ENCODE data around the gene ISX. TPM values are rescaled to one million over a fixed set of nuclear protein-coding genes. Genes with fewer than 3 reads are reported as not detected.

ISX gene
- total RNA-seq, 1 experiment from 2014 or later: not detected

GRCh38 chr22:35092406-35092805, 26.4 kb downstream of the ISX start:
- ChIA-PET POLR2A (ENCODE audit: unreplicated experiment) (no interaction called here), CTCF (no interaction called here)
- Histone ChIP-seq H3K4me2 (ENCODE audit: low read length) (no peak overlapping the region), H3K9me3 (ENCODE audit: low read length) (no peaks in the 10 kb centered on the region), H3K79me2 (ENCODE audit: low read length) (no peaks in the 10 kb centered on the region), H3K4me1 (ENCODE audit: insufficient read depth, low read length) (no peaks in the 10 kb centered on the region), H3K9me2 (replicated peaks; ENCODE audit: low read length) (no peaks in the 10 kb centered on the region), H3K9ac (ENCODE audit: low read length) (no peak overlapping the region), H2AFZ (ENCODE audit: low read length) (no peak overlapping the region), H4K20me1 (ENCODE audit: low read length) (no peaks in the 10 kb centered on the region), H3K27ac (ENCODE audit: low read length) (no peak overlapping the region), H3F3A (ENCODE audit: low read length, unreplicated experiment) (no peaks in the 10 kb centered on the region), H3K4me3 (ENCODE audit: low read length) (no peak overlapping the region), H3K27me3 (ENCODE audit: low read length) (peaks cover 16% of the 10 kb centered on the region), H3K36me3 (ENCODE audit: low read depth, low read length) (no peaks in the 10 kb centered on the region)
- ATAC-seq (no peak), DNase-seq (no peak)
- intact Hi-C loops (cut with micrococcal nuclease): no loop called here
- no TSS peak for BruUV-seq (replicated peaks)
- TF ChIP-seq CTCF (conservative IDR thresholded peaks at IDR 0.05; ENCODE audit: low read depth, low read length) (no peak), EZH2phosphoT487 (IDR thresholded peaks at IDR 0.05; ENCODE audit: borderline replicate concordance, low read length) (no peak), EZH2 (IDR thresholded peaks at IDR 0.05; ENCODE audit: low read length, unreplicated experiment) (no peak)

- Histone ChIP-seq H3K36me3 (ENCODE audit: low read depth, low read length) (no peaks in the 10 kb centered on the region), H2AFZ (ENCODE audit: low read length) (no peak overlapping the region), H3K79me2 (ENCODE audit: low read length) (no peaks in the 10 kb centered on the region), H3K27ac (ENCODE audit: low read length) (no peak overlapping the region), H3F3A (ENCODE audit: low read length, unreplicated experiment) (no peaks in the 10 kb centered on the region), H3K4me3 (ENCODE audit: low read length) (no peak overlapping the region), H4K20me1 (ENCODE audit: low read length) (no peaks in the 10 kb centered on the region), H3K4me2 (ENCODE audit: low read length) (no peak overlapping the region), H3K9me2 (replicated peaks; ENCODE audit: low read length) (no peaks in the 10 kb centered on the region), H3K9me3 (ENCODE audit: low read length) (no peaks in the 10 kb centered on the region), H3K9ac (ENCODE audit: low read length) (no peak overlapping the region), H3K27me3 (ENCODE audit: low read length) (peaks cover 16% of the 10 kb centered on the region), H3K4me1 (ENCODE audit: insufficient read depth, low read length) (no peaks in the 10 kb centered on the region)
- ChIA-PET POLR2A (ENCODE audit: unreplicated experiment) (no interaction called here), CTCF (no interaction called here)
- intact Hi-C loops (cut with micrococcal nuclease): no loop called here
- TF ChIP-seq CTCF (conservative IDR thresholded peaks at IDR 0.05; ENCODE audit: low read depth, low read length) (no peak), EZH2phosphoT487 (IDR thresholded peaks at IDR 0.05; ENCODE audit: borderline replicate concordance, low read length) (no peak), EZH2 (IDR thresholded peaks at IDR 0.05; ENCODE audit: low read length, unreplicated experiment) (no peak)
- ATAC-seq (no peak), DNase-seq (no peak)
- no TSS peak for BruUV-seq (replicated peaks)
Observed at GRCh38 chr22:35098921-35099320, 33.0 kb downstream of the ISX start.

- TF ChIP-seq EZH2 (IDR thresholded peaks at IDR 0.05; ENCODE audit: low read length, unreplicated experiment) (no peak), CTCF (conservative IDR thresholded peaks at IDR 0.05; ENCODE audit: low read depth, low read length) (no peak), EZH2phosphoT487 (IDR thresholded peaks at IDR 0.05; ENCODE audit: borderline replicate concordance, low read length) (no peak)
- Histone ChIP-seq H3K9me2 (replicated peaks; ENCODE audit: low read length) (no peaks in the 10 kb centered on the region), H4K20me1 (ENCODE audit: low read length) (no peaks in the 10 kb centered on the region), H3K79me2 (ENCODE audit: low read length) (no peaks in the 10 kb centered on the region), H3K4me1 (ENCODE audit: insufficient read depth, low read length) (no peaks in the 10 kb centered on the region), H3K27ac (ENCODE audit: low read length) (no peak overlapping the region), H3K9me3 (ENCODE audit: low read length) (no peaks in the 10 kb centered on the region), H3K4me3 (ENCODE audit: low read length) (no peak overlapping the region), H3K36me3 (ENCODE audit: low read depth, low read length) (no peaks in the 10 kb centered on the region), H3K4me2 (ENCODE audit: low read length) (no peak overlapping the region), H3F3A (ENCODE audit: low read length, unreplicated experiment) (no peaks in the 10 kb centered on the region), H3K27me3 (ENCODE audit: low read length) (peaks cover 16% of the 10 kb centered on the region), H2AFZ (ENCODE audit: low read length) (no peak overlapping the region), H3K9ac (ENCODE audit: low read length) (no peak overlapping the region)
- POLR2A ChIA-PET (ENCODE audit: unreplicated experiment): no interaction called here
- CTCF ChIA-PET: no interaction called here
- DNase-seq (no peak), ATAC-seq (no peak)
- intact Hi-C loops (cut with micrococcal nuclease): no loop called here
- no TSS peak for BruUV-seq (replicated peaks)
Observed at GRCh38 chr22:35099883-35100282, 33.9 kb downstream of the ISX start.

Measured in PC-3 (cell line).